Liver (tissue), 9 donors: ENCODE results near the gene CLEC18C. TPM values are rescaled to one million over a fixed set of nuclear protein-coding genes. Genes with fewer than 3 reads are reported as not detected.
A peak's percentile ranks its signal among the peaks of the same experiment; 100 is the strongest.
"Not testable (repeated sequence)": the region's sequence is repeated elsewhere in the genome, so short reads cannot be mapped to it uniquely, and the experiment has no call there.

Experiments
- DNase-seq: peaks from one replicate; pipeline ENCODE4 v3.0.0-alpha.2; 2017; ENCODE audit warnings: low spot score
- H3K27ac ChIP-seq, 2 donors: one replicate each; pipeline ENCODE4 v1.7.0; 2013; ENCODE audit warnings: inconsistent platforms in 2 of 2, low read length in 2 of 2, control low read depth in 1 of 2, low read depth in 1 of 2, mild to moderate bottlenecking in 1 of 2
- H3K27me3 ChIP-seq, 4 donors: one replicate each; pipeline versions ENCODE4 v1.6.1 to v1.7.0; 2013; ENCODE audit warnings: low read length in 3 of 4, inconsistent platforms in 1 of 4, mild to moderate bottlenecking in 1 of 4, moderate library complexity in 1 of 4; ENCODE audit not compliant: control insufficient read depth in 4 of 4, insufficient read depth in 4 of 4
- H3K36me3 ChIP-seq, 4 donors: one replicate each; pipeline versions ENCODE4 v1.6.1 to v1.7.0; 2013; ENCODE audit warnings: low read length in 3 of 4, mild to moderate bottlenecking in 3 of 4, low read depth in 1 of 4, moderate library complexity in 1 of 4; ENCODE audit not compliant: control insufficient read depth in 4 of 4, insufficient read depth in 3 of 4
- H3K4me1 ChIP-seq, 4 donors: one replicate each; pipeline versions ENCODE4 v1.6.1 to v1.7.0; 2013; ENCODE audit warnings: low read length in 3 of 4, mild to moderate bottlenecking in 3 of 4, moderate library complexity in 1 of 4; ENCODE audit not compliant: control insufficient read depth in 4 of 4, insufficient read depth in 4 of 4
- H3K4me3 ChIP-seq, 3 donors: one replicate each; pipeline versions ENCODE4 v1.6.1 to v1.7.0; 2013; ENCODE audit warnings: low read length in 3 of 3, control low read depth in 1 of 3, low read depth in 1 of 3, mild to moderate bottlenecking in 1 of 3
- H3K9ac ChIP-seq, 2 donors: one replicate each; pipeline ENCODE4 v1.7.0; 2013; ENCODE audit warnings: low read length in 2 of 2, mild to moderate bottlenecking in 2 of 2, moderate library complexity in 2 of 2, control low read depth in 1 of 2, low read depth in 1 of 2
- H3K9me3 ChIP-seq, 4 donors: one replicate each; pipeline versions ENCODE4 v1.6.1 to v1.7.0; 2013; ENCODE audit warnings: low read length in 3 of 4; ENCODE audit not compliant: control insufficient read depth in 4 of 4
- WGBS: extraction: QIAGEN DNeasy Blood & Tissue Kit; methylation state at CpG from one replicate; pipeline ENCODE4 v1.1.7; 2013; 5-methylcytosine and 5-hydroxymethylcytosine counted together
- polyA plus RNA-seq, 2 donors: library from polyadenylated mRNA; stranded (reverse) in 1 of 2; unstranded in 1 of 2; fragments of 200-250 nt in 1 of 2; fragments of >200 nt in 1 of 2; fragmentation: Nextera tagmentation in 1 of 2; extraction: Ambion mirVana in 1 of 2; gene quantifications; one replicate each; pipeline versions ENCODE4 v1.2.1 to v1.2.3, GENCODE V29; 2013 to 2015
- total RNA-seq, 2 donors: library from RNA; depleted of rRNA; stranded (reverse); fragments of >200 nt; gene quantifications; one replicate each; pipeline ENCODE4 v1.2.3, GENCODE V29; 2014
- donor health status: healthy.
- donor health status: healthy.
- donor health status: healthy.
- donor health status: healthy.
- donor health status: healthy.

Gene CLEC18C
- total and polyA plus RNA-seq, 4 donors: 0.03 to 0.25 (median 0.05) TPM; not detected in 1

GRCh38 chr16:70173916-70174315 lies 329 bp downstream of the CLEC18C start:
- H3K27ac ChIP-seq, H3K4me1 ChIP-seq, H3K27me3 ChIP-seq, H3K9ac ChIP-seq, DNase-seq, H3K4me3 ChIP-seq, H3K9me3 ChIP-seq, H3K36me3 ChIP-seq: not testable (repeated sequence)
- 81% methylated on average over 6 of the region's 15 CpGs for WGBS

- WGBS: 92% methylated on average over 8 of the region's 21 CpGs
- H3K4me1 ChIP-seq, H3K27ac ChIP-seq, H3K9me3 ChIP-seq, H3K27me3 ChIP-seq, H3K9ac ChIP-seq, H3K4me3 ChIP-seq, DNase-seq, H3K36me3 ChIP-seq: not testable (repeated sequence)
Measured at GRCh38 chr16:70174387-70174932, 873 bp downstream of the CLEC18C start.

GRCh38 chr16:70187858-70188607 lies 14.4 kb downstream of the CLEC18C start:
- WGBS: 6% methylated on average over 35 of the region's 71 CpGs
- H3K27me3 ChIP-seq, H3K36me3 ChIP-seq, DNase-seq, H3K4me1 ChIP-seq, H3K9ac ChIP-seq, H3K27ac ChIP-seq, H3K9me3 ChIP-seq: not testable (repeated sequence)
- H3K4me3 ChIP-seq: peak overlapping the region in 1 of 3 donors; percentile 37

GRCh38 chr16:70188608-70188915 lies 15.0 kb downstream of the CLEC18C start:
- H3K4me3 ChIP-seq: peak overlapping the region in 1 of 3 donors; percentile 37
- not testable (repeated sequence) for H3K4me1 ChIP-seq, H3K9ac ChIP-seq, DNase-seq, H3K9me3 ChIP-seq, H3K27ac ChIP-seq, H3K27me3 ChIP-seq, H3K36me3 ChIP-seq
- WGBS: 2% methylated on average over 16 of the region's 22 CpGs

- H3K9ac ChIP-seq, DNase-seq, H3K4me1 ChIP-seq, H3K27ac ChIP-seq, H3K27me3 ChIP-seq, H3K36me3 ChIP-seq, H3K4me3 ChIP-seq, H3K9me3 ChIP-seq: not testable (repeated sequence)
- WGBS: no CpG with 5 or more reads among the region's 5 CpGs
Measured at GRCh38 chr16:70190574-70190973, 17.0 kb downstream of the CLEC18C start.

- H3K36me3 ChIP-seq, H3K4me3 ChIP-seq, H3K9me3 ChIP-seq, H3K27me3 ChIP-seq, DNase-seq, H3K27ac ChIP-seq, H3K4me1 ChIP-seq, H3K9ac ChIP-seq: not testable (repeated sequence)
- WGBS: 83% methylated on average over 8 of the region's 12 CpGs
Measured at GRCh38 chr16:70196683-70197300, 23.2 kb downstream of the CLEC18C start.

GRCh38 chr16:70197611-70198010 lies 24.0 kb downstream of the CLEC18C start:
- not testable (repeated sequence) for H3K36me3 ChIP-seq, H3K27me3 ChIP-seq, H3K9me3 ChIP-seq, H3K27ac ChIP-seq, H3K9ac ChIP-seq, DNase-seq, H3K4me3 ChIP-seq, H3K4me1 ChIP-seq
- 76% methylated on average over 7 of the region's 7 CpGs for WGBS

GRCh38 chr16:70198230-70198629 lies 24.6 kb downstream of the CLEC18C start:
- H3K36me3 ChIP-seq, H3K27me3 ChIP-seq, H3K4me3 ChIP-seq, H3K27ac ChIP-seq, H3K4me1 ChIP-seq, H3K9me3 ChIP-seq, H3K9ac ChIP-seq, DNase-seq: not testable (repeated sequence)
- WGBS: 89% methylated on average over 9 of the region's 9 CpGs
